GM21423 (cell line): Measurements from ENCODE around the gene SCPEP1.

Experiments
- ATAC-seq: cut with Tn5 transposase; IDR thresholded peaks from one replicate; pipeline ENCODE4 v1.9.1; 2021; ENCODE audit warnings: mild to moderate bottlenecking, moderate library complexity; ENCODE audit not compliant: unreplicated experiment

The SCPEP1 gene

DNA sequence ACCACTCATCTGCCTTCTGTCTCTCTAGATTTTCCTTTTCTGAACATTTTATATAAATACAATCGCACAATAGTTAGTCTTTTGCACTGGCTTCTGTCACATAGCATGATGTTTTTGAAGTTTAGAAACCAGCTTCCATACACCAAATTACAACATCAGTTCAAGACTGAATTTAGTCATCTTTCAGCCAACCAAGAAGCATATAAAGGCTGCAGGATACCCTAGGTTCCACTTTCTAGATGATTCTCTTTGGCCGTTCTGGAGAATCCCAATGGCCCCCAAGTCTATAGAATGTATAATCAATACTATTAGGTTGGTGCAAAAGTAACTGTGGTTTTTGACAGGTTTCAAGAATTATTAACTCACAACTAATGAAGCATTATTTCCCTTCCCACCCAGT is 19.4 kb downstream of the SCPEP1 start:
- ATAC-seq, result no peak

DNA sequence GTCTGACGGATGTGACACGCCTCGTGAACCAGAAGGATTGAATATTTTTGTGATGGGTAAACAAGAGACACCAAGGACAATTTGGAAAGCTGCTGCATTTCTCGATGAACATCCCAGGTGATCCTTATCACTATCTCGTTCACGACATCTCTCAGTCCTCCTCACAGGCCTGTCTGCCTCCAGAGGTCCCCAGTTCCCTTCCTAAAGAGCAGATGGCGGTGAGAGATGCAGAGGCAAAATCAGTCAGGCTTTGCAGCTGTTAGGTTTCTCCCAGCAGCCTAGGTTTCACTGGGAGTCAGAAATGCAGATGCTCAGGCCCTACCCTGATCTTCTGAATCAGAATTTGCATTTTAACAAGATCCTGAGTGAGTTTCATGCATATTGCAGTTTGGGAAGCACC is 23.6 kb downstream of the SCPEP1 start:
- no peak for ATAC-seq

DNA sequence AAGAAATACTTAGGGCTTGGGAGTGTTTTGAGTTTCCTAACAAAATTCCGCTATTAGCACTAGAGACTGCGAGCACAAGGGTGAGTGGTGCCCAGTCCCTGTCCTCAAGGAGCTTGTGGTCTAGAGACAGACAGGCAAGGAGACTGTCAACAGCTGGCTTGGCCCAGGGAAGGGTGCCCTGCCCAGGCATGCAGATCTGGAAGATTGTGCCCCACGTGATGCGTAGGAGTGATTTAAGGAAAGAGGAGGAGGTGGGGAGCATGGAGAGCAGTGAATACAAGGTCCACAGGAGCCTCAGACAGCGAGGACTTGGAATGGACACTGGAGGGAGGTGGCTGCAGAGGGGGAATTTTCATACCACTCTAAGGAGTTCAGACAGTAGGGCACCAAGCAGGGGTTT is 25.0 kb downstream of the SCPEP1 start:
- no peak for ATAC-seq

DNA sequence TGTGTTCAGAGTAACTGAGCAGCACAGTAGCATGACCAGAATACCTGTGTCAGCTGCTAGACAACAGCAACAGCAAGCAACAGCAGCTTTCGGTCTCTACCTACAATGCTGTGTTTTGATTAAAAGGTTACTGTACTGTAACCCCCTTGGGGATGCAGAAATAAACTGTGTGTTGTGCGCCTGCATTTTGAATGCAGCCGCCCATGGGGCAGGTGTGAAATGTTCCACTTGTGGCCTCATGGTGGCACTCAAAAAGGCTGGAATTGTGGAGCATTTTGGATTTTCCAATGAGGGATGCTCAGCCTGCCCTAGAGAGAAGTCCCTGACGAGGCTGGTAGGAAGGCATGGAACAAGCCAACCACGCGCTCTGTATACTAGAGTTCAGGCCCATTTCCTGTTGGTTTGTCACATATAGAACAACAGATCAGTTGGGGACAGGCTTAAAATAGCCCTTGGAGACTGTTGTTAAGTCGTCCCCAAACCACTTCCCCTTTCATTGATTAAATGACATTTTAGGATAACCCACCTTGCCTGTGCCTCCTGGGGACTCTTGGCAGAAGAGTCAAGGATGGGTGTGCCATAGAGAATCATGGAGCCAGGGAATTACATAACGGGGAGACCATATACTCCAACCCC is 27.1 kb downstream of the SCPEP1 start:
- peak; percentile 80 for ATAC-seq

DNA sequence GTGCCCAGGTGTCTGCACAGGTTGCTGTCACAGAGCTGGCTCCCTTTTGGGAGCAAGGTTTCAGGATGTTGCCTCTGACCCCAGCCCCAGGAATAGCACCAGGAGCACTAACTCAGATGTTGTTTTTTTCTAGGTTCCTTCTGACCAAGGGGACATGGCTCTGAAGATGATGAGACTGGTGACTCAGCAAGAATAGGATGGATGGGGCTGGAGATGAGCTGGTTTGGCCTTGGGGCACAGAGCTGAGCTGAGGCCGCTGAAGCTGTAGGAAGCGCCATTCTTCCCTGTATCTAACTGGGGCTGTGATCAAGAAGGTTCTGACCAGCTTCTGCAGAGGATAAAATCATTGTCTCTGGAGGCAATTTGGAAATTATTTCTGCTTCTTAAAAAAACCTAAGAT is 28.1 kb downstream of the SCPEP1 start:
- ATAC-seq, result no peak

DNA sequence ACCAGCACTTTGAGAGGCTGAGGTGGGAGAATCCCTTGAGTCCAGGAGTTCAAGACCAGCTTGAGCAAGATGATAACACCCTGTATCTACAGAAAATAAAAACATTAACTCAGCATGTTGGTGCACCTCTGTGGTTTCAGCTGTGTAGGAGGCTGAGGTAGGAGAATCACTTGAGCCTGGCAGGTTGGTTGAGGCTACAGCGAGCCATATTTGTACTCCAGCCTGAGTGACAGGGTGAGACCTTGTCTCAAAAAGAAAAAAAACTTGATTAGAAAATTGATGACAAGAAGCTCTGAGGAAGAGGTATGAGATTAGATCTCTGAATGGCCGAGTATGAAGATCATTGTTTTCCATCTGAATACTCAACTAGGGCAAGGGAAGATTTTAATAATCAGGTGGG is 31.0 kb downstream of the SCPEP1 start:
- ATAC-seq, result no peak

DNA sequence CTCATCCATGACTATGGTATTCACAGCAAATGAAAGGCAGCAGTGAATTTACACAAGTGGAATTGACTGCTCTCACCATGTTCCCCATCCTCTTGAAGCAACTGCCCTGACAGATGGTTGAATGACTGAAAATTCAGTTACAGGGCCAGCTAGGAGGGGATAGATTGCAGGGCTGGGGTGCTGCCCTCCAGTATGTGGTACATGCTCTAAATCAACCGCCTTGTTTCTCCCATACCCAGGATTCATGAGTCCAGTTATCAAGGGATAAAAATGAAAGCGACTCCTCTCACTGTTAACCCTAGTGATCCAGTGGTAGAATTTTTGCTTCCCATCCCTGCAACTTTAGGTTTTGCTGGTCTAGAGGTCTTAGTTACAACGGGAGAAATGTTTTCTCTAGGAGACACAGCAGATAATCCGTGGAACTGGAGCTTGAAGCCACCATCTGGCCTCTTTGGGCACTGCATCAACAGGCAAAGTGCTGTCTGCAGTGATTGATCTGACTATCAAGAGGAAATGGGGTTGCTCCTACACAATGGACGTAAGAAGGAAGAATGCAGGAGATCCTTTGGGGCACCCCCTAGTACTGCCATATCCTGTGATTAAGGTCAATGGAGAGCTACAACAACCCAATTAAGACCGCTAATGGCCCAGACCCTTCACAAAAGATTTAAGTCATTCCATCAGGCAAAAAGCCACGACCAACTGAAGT is 32.0 kb downstream of the SCPEP1 start:
- no peak for ATAC-seq

DNA sequence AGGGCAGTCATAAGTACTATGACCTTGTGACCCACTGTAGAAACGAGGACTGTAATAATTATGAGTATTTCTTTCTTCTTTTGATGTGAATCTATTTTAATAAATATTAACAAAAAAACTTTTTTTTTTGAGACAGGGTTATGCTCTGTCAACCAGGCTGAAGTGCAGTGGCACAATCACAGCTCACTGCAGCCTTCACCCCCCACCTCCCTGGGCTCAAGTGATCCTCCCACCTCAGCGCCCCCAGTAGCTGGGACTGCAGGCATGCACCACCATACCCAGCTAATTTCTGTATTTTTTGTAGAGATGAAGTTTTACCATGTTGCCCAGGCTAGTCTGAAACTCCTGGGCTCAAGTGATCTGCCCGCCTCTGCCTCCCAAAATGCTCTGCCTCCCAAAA is 32.6 kb downstream of the SCPEP1 start:
- no peak for ATAC-seq

DNA sequence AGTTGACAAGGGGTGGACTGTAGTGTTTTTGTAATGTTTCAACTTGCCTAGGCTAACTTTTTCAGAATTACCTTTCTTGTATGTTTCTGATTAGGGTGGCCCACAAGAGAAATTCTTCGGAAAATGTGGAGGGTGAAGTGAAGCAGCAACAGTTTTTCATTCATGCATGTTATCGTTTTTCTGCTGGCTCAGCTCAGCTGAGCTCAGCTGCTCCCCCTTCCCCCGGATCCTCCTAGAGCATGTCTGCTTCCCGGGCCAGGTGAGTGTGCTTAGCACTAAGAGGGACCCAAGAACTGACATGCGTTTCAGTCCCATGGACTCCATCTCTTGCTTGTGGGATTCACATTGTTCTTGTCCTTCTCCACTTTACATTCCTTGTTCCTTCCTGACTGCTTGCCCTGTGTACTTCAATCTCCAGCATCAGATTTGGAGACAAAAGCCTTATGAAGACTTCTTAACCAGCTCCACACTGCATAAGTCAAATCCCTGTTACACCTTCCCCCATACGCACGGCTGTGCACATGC is 33.6 kb downstream of the SCPEP1 start:
- ATAC-seq, result no peak

DNA sequence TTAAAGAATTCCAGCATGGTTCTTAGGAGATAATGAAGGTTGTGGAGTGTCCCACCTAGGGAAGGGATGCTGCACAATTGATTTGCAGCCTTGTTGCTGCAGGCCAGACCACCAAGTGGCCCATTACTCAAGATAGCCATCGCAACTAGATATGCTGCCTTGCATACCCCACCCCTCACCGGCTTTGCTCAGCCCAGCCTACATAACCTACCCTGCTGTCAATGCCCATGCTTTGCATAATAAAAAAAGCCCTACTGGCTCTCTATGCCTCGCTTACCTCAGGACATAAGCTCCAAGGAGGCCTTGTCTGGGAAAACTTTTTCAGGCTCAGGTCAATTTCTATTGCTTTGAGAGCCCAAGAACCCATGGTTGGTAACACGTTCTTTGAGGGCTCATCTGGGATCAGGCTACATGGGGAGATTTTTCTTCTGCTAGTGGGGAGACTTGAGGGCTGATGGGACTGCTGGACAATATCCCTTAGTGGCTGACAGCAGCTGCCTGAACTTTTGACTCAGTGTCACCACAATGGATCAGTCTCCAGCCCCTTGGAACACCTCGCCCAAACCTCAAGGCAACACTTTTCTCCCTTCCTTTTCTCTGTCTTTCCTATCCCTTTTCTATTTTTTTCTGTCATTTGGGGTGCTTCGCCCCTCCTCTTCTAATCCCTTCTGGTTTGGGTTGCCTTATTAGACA is 38.3 kb downstream of the SCPEP1 start:
- no peak for ATAC-seq

DNA sequence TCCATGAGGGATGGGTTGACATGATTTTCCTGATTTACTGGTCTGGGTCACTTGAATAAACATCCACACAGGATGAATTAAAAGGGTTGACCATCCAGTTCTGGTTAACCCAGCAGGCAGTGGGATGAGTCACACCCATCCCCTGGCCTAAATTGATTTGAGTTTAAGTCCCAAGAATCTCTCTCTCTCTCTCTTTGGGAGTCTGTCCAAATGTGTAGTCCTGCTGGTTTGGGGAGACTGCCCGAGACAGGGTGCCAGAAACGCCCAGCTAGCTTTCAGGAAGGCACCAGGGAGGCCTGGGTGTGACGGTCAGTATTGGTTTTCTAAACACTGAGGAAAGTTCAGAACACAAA is 38.8 kb downstream of the SCPEP1 start:
- ATAC-seq, result no peak

DNA sequence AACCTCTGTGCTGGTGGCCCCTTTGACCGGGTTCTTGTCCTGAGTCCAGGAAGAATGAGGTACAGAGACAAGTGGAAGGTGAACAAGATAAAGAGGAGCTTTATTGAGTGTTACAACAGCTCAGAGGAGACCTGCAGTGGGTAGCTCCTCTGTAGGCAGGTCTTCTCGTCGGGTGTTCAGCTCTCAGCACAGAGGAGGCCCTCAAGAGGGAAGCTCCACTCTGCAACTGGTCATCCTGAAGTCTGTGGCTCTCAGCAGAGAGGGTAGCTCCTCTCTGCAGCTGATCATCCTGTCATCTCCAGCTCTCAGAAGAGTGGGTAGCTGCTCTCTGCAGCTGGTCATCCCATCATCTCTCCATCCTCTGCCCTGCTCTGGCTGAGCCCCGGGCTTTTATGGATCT is 39.7 kb downstream of the SCPEP1 start:
- ATAC-seq, result no peak

DNA sequence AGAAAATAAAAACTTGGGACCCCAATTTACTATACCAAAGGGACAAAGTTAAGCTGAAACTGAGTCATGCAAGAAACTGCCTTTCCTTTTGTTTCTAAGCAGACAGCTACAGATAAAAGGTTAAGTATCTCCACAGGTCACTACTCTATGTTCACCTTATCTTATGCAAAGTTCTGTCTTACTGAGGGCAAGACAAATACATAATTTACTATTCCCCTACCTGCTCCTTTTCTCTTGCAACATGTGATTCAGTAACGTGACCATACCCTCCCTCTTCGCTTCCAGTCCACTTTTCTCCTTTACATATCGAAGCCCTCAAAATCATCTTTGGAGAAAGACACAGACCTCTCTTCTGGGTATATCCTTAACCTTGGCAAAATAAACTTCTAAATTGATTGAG is 42.3 kb downstream of the SCPEP1 start:
- no peak for ATAC-seq

DNA sequence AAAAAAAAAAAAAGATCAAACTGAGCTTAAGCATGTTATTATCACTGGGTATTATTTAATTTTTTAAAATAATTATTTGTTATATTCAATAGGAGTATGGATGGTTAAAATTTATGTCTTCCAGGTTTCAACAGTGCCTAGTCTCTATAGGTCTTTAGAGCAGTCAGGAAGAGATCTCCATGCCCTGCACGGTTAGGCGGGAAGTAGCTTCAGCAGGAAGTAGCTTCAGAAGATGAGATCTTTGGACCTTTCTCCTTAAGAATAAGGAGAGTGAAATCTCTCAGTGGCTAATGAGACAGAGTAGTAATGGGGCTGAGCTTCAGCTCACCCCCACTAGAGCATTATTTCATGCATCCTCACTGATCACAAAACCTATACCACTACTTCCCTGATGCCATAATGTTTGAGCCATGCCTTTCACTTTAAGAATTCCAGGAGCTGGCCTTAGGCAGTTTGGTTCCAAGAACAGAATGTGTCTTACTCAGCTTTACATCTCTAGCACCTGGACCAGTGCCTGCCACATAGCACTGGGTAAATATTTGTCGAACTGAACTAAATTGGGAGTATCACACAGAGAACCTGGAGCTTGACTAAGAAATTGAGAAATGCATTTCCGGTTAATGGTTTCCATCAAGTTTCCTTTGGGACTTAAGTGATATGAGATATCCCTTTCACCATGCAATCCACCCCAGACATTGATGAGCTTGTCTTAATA is 43.5 kb downstream of the SCPEP1 start:
- ATAC-seq, result no peak

DNA sequence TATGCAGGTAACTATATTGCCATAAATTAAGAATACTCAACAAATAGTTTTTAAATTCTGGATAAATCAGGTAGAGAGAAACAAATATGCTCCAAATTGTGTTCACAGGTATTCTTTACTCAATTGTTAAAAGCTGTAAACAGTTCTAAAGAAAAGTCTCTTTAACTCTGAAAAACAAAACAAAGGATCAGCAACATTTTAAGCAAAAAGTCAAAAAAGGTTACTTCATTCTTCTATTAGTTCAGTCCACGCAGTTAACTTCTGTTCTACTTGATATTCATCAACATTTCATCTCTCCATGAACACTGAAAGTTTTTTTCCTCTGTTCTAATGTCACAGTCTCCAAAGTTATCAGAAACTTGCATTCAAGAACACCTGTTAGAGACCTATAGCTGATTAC is 47.9 kb downstream of the SCPEP1 start:
- no peak for ATAC-seq

DNA sequence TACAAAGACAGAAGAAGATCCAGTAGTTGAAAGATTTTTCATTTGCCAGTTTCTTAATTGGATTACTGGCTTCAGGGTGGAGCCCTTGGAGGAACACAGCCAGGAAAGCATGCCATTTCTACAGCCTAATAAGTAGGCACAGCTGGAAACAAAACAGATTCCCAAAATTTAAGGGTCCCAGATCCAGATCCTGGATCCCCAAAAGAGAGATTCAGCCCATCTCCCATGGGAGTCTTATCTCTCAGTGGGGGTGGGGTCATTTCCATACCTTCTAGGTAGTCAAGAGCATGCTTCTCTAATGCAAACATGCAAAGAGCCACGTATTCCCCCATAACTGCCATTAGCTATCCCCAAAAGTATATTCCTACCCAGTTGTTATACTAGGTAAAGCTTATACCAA is 49.9 kb downstream of the SCPEP1 start:
- ATAC-seq, result no peak

DNA sequence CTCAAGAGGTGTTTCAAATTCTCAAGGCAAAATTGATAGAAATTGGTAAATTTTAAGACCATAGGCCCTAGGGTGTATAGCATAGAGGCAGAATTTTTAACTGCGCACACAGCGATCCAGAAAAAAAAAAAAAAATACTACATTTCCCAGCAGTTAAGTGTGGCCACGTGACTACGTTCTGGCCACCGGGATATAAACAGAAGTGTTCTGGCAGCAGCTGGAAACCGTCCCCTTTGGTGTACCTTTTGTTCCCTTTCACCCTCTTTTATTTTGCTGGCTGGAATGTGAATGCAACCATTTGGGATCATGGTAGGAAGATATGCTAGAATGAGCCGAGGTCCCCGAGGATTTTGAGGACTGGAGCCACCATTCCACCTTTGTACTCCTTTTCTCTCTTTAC is 54.4 kb downstream of the SCPEP1 start:
- ATAC-seq, result no peak

DNA sequence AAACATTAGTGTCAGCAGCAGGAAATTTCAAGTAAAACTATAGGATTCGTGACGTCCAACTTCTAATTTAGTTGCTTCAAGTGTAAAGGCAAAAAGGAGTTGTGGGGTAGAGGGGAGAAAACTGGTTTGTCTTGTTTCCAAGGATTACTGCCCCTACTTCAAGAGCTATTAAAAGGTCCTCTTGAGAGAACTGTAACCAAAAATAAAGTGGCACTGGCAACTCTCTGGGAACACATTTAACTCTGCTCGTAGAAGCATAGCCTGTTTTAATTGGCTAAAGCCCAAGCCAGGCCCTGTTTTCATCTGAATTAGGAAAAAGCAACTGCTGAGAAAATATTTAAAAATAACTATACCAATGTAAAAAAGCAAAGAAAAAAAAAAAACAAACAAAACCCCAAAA is 55.4 kb downstream of the SCPEP1 start:
- ATAC-seq, result no peak

DNA sequence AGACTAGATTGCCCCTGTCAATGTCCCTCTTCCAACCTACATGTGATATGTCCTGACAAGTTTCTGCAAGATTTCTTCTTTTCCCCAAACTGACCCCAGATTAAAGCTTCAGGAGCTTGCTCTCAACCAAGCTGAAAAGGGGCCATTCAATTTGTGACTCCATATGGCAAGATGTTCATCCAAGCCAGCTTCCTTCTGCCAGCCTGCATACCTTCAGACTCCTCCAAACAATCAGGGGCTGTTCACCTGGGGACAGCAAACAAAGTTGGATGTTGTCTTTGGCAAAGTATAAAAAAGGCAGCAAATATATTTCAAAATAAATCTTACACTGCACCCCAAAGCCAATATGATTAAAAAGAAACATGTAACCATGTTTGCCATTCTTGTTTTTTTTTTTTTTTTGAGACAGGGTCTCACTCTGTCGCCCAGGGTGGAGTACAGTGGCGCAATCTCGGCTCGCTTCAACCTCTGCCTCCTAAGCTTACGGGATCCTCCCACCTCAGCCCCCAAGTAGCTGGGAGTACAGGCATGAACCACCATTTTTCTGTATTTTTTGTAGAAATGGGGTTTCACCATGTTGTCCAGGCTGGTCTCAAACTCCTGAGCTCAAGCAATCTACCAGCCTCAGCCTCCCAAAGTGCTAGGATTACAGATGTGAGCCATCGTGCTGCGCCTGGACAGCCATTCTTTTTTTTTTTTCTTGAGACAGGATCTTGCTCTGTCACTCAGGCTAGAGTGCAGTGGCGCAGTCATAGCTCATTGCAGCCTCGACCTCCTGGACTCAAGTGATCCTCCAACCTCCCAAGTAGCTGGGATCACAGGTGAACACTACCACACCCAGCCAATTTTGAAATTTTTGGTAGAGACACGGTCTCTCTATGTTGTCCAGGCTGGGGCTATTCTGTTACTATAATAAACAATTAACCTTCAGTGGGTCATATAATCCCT is 57.1 kb downstream of the SCPEP1 start:
- ATAC-seq, result no peak

DNA sequence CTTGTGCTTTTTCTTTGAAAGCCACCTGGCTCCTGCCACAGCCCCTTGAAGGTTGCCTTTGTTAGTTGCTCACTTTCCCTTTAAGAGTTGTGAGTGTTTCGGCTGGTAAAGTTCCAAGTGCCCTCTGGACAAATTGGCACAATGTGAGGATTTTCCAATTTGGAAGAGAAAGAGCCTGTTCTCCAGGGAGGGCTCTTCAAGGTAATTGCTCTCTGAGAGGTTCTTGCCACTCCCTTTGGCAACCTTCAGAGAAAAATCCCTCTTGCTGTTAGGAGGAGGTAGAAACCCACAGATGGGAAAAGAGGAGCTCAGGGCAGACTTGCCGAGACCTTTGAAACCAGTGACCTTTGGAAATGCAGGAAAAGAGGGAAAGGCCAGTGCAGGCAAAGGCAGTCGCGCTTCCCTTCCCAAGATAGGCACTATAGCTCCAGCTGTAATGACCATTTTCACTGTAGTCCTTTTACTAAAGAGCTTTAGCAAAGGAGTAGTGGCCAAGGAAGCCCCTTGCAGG is 58.1 kb downstream of the SCPEP1 start:
- ATAC-seq, result no peak
